A549 (cell line): ENCODE measurements around the gene SLC49A3. TPM values are rescaled to one million over a fixed set of nuclear protein-coding genes. Genes with fewer than 3 reads are reported as not detected.

Source experiments
- ATAC-seq, 2 experiments: fragments of 200-7000 bp in 1 of 2; fragments of >200 bp in 1 of 2; cut with Nextera tagmentation in 1 of 2; cut with Tn5 transposase in 1 of 2; 3 replicates each; pipeline versions ENCODE4 v1.8.0 to v1.9.1; 2018 to 2020; ENCODE audit warnings: mild to moderate bottlenecking in 1 of 2, moderate library complexity in 1 of 2
- CTCF ChIA-PET: fragments of 300-600 bp; sonication (Branson Sonifier 250); formaldehyde crosslinking; extraction: SDS; loops from one replicate; lab custom pipeline; 2021; ENCODE audit warnings: antibody characterized with exemption, inconsistent platforms; lab: Yijun Ruan, JAX
- POLR2A ChIA-PET: fragments of 350-600 bp; formaldehyde crosslinking; extraction: SDS; loops from one replicate; lab custom pipeline; 2021; ENCODE audit warnings: antibody characterized with exemption, inconsistent platforms; lab: Yijun Ruan, JAX
- DNase-seq, 2 experiments: peaks; one replicate each; pipeline versions ENCODE4 v3.0.0 to v3.0.0-alpha.2; 2011 to 2016; ENCODE audit warnings: low read depth in 1 of 2, low spot score in 1 of 2
- FAIRE-seq: peaks from 2 replicates; lab custom pipeline; 2011; peaks lifted over from hg19 to GRCh38; lab: Jason Lieb, UNC
- H3K27ac ChIP-seq, 2 experiments: fragments of >200 bp; sonication (Bioruptor Twin); formaldehyde crosslinking; 3 replicates each; pipeline ENCODE4 v1.5.1; 2016 to 2017
- H3K4me1 ChIP-seq: fragments of >200 bp; sonication (Bioruptor Twin); formaldehyde crosslinking; 3 replicates; pipeline ENCODE4 v1.6.1; 2016
- H3K4me2 ChIP-seq: fragments of >200 bp; sonication (Bioruptor Twin); formaldehyde crosslinking; 3 replicates; pipeline ENCODE4 v1.6.1; 2016
- H3K4me3 ChIP-seq: fragments of >200 bp; sonication (Bioruptor Twin); formaldehyde crosslinking; 3 replicates; pipeline ENCODE4 v1.5.1; 2016
- H3K9me3 ChIP-seq: fragments of >200 bp; sonication (Bioruptor Twin); formaldehyde crosslinking; 3 replicates; pipeline ENCODE4 v1.6.1; 2016
- BCL3 ChIP-seq: fragments of >200 bp; sonication (Bioruptor Twin); formaldehyde crosslinking; IDR thresholded peaks from 3 replicates; pipeline ENCODE4 v1.6.1; 2016
- CBX2 ChIP-seq: fragments of 200-600 bp; sonication (generic); IDR thresholded peaks from 2 replicates; pipeline ENCODE4 v1.6.1; 2016; ENCODE audit warnings: low read depth, mild to moderate bottlenecking, borderline replicate concordance
- CBX8 ChIP-seq: fragments of 200-600 bp; sonication (generic); IDR thresholded peaks from 2 replicates; pipeline ENCODE4 v1.6.1; 2016
- CEBPB ChIP-seq, 2 experiments: fragments of >200 bp in 1 of 2; sonication (Bioruptor Twin) in 1 of 2; formaldehyde crosslinking in 1 of 2; IDR thresholded peaks; 2 replicates each; pipeline ENCODE4 v1.6.1; 2012 to 2016
- CHD4 ChIP-seq: fragments of 200-600 bp; sonication (generic); IDR thresholded peaks from 2 replicates; pipeline ENCODE4 v1.6.1; 2016; ENCODE audit warnings: antibody characterized with exemption, mild to moderate bottlenecking, borderline replicate concordance
- CTCF ChIP-seq: fragments of >200 bp; sonication (Bioruptor Twin); formaldehyde crosslinking; IDR thresholded peaks from 3 replicates; pipeline ENCODE4 v1.5.1; 2016
- ELK1 ChIP-seq: fragments of 150-350 bp; IDR thresholded peaks from 2 replicates; pipeline ENCODE4 v1.6.1; 2014; ENCODE audit warnings: low read depth, mild to moderate bottlenecking, low read length
- FOSB ChIP-seq: fragments of 250-450 bp; sonication (Bioruptor Pico); IDR thresholded peaks from 2 replicates; pipeline ENCODE4 v1.5.0; 2020; ENCODE audit warnings: mild to moderate bottlenecking, moderate library complexity
- GATA3 ChIP-seq: IDR thresholded peaks from 2 replicates; pipeline ENCODE4 v1.6.1; 2012; ENCODE audit warnings: borderline replicate concordance
- HOXB13 ChIP-seq: fragments of 250-450 bp; sonication (Bioruptor Pico); IDR thresholded peaks from 2 replicates; pipeline ENCODE4 v1.5.0; 2020; ENCODE audit warnings: low read depth, mild to moderate bottlenecking, moderate library complexity
- JUN ChIP-seq, 2 experiments: fragments of >200 bp; sonication (Bioruptor Twin); formaldehyde crosslinking; IDR thresholded peaks; 2 replicates in 1 of 2; 3 replicates in 1 of 2; pipeline ENCODE4 v1.6.1; 2016 to 2017
- NR3C1 ChIP-seq: fragments of >200 bp; sonication (Bioruptor Twin); formaldehyde crosslinking; IDR thresholded peaks from 3 replicates; pipeline ENCODE4 v1.6.1; 2017
- POLR2AphosphoS2 ChIP-seq: conservative IDR thresholded peaks from 2 replicates; pipeline ENCODE4 v1.6.1; 2012; ENCODE audit warnings: low read length, improper control_type of control experiment, inconsistent platforms
- RNF2 ChIP-seq: fragments of 200-600 bp; sonication (generic); IDR thresholded peaks from 2 replicates; pipeline ENCODE4 v1.6.1; 2016; ENCODE audit warnings: low read depth, mild to moderate bottlenecking, antibody characterized with exemption, moderate library complexity, borderline replicate concordance
- SREBF2 ChIP-seq: fragments of 450-650 bp; IDR thresholded peaks from 2 replicates; pipeline ENCODE4 v1.6.1; 2014; ENCODE audit warnings: mild to moderate bottlenecking, moderate library complexity
- WGBS: methylation state at CpG from one replicate; pipeline ENCODE4 v1.1.6; 2017; ENCODE audit errors: missing lambda C conversion rate; 5-methylcytosine and 5-hydroxymethylcytosine counted together
- polyA plus RNA-seq, 4 experiments: library from polyadenylated mRNA; depleted of rRNA in 3 of 4; stranded (reverse); fragments of >200 nt; fragmentation: RNase III in 1 of 4; extraction: RNeasy Plus Mini Kit Qiagen cat#74134 plus additional on column Dnase treatment in 1 of 4; gene quantifications; 2 replicates in 3 of 4; 3 replicates in 1 of 4; pipeline ENCODE4 v1.2.3, GENCODE V29; 2011 to 2017
- TF ChIP-seq, protein P1 (sequence below): IDR thresholded peaks from 2 replicates; pipeline ENCODE4 v1.6.1; 2012; ENCODE audit warnings: low read depth, borderline replicate concordance
- TF ChIP-seq, protein P2 (sequence below): fragments of >200 bp; sonication (Bioruptor Twin); formaldehyde crosslinking; IDR thresholded peaks from 2 replicates; pipeline ENCODE4 v1.6.1; 2016

Gene SLC49A3
- polyA plus RNA-seq, 2 of the 4 experiments (the other 2 are of a cell fraction): 0.05 to 0.12 TPM

DNA sequence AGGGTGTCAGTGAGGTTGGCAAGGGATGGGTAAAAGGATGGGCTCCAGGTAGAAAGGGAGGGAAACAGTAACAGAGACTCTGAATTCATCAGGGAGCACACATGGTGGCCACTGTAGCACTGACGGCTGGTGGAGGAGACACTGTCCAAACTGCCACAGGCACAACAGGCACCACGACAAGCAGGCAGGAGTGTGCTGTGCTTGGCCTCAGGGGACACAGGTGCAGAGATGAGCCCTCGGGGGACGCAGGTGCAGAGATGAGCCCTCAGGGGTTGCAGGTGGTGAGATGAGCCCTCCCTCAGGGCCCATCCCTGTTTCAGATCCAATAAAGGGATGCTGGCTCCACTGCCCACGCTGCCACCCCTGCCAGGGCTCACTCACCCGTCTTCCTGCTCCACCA is 56.0 kb downstream of the SLC49A3 start (continued):
- TF ChIP-seq CTCF (no peak), CHD4 (no peak), NR3C1 (no peak), POLR2AphosphoS2 (no peak), CBX8 (no peak), CBX2 (no peak), RNF2 (no peak), JUN (IDR thresholded peaks at IDR 0.05) (no peak), SREBF2 (no peak)
- TF ChIP-seq, protein P1, sequence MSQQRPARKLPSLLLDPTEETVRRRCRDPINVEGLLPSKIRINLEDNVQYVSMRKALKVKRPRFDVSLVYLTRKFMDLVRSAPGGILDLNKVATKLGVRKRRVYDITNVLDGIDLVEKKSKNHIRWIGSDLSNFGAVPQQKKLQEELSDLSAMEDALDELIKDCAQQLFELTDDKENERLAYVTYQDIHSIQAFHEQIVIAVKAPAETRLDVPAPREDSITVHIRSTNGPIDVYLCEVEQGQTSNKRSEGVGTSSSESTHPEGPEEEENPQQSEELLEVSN: no peak
- TF ChIP-seq, protein P2, sequence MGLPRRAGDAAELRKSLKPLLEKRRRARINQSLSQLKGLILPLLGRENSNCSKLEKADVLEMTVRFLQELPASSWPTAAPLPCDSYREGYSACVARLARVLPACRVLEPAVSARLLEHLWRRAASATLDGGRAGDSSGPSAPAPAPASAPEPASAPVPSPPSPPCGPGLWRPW: no peak

GRCh38 chr4:632196-632790 is 56.7 kb downstream of the SLC49A3 start:
- Histone ChIP-seq H3K4me3 (no peak overlapping the region), H3K4me1 (no peaks in the 10 kb centered on the region), H3K27ac (no peak overlapping the region), H3K9me3 (no peaks in the 10 kb centered on the region), H3K4me2 (no peak overlapping the region)
- DNase-seq (no peak), FAIRE-seq (no peak), ATAC-seq (no peak)
- CTCF ChIA-PET: no interaction called here
- WGBS: 21% methylated on average over 5 of the region's 16 CpGs
- no peak for TF ChIP-seq ELK1
- TF ChIP-seq GATA3: no peak
- no peak for TF ChIP-seq HOXB13 (CRISPR knock-in tag)
- TF ChIP-seq FOSB (CRISPR knock-in tag): no peak
- TF ChIP-seq CEBPB (IDR thresholded peaks at IDR 0.05): no peak
- TF ChIP-seq BCL3: no peak
- POLR2A ChIA-PET: no interaction called here

Other genes with a start within 250 kb of the SLC49A3 start
- gene ZNF721, start 190.0 kb downstream of the SLC49A3 start, polyA plus RNA-seq (2011; rRNA removed): 13.6 and 19.7 TPM in 2 replicates
- 19.0 to 19.7 TPM (median 19.5 TPM) in 3 replicates for gene ZNF721, start 190.0 kb downstream of the SLC49A3 start, polyA plus RNA-seq (2017; fragmentation: RNase III; extraction: RNeasy Plus Mini Kit Qiagen cat#74134 plus additional on column Dnase treatment)
- 42.7 and 49.3 TPM in 2 replicates for gene PIGG, start 189.9 kb downstream of the SLC49A3 start, polyA plus RNA-seq (2011; rRNA removed)
- 25.6 to 28.2 TPM (median 27.5 TPM) in 3 replicates for gene PIGG, start 189.9 kb downstream of the SLC49A3 start, polyA plus RNA-seq (2017; fragmentation: RNase III; extraction: RNeasy Plus Mini Kit Qiagen cat#74134 plus additional on column Dnase treatment)
- not detected in 2 replicates for gene TMEM271, start 112.9 kb downstream of the SLC49A3 start, polyA plus RNA-seq (2011; rRNA removed)
- not detected in 3 replicates for gene TMEM271, start 112.9 kb downstream of the SLC49A3 start, polyA plus RNA-seq (2017; fragmentation: RNase III; extraction: RNeasy Plus Mini Kit Qiagen cat#74134 plus additional on column Dnase treatment)
- not detected in 2 replicates for gene PDE6B, start 63.6 kb downstream of the SLC49A3 start, polyA plus RNA-seq (2011; rRNA removed)
- 0.03 TPM in 1 of 3 replicates, not detected in the others for gene PDE6B, start 63.6 kb downstream of the SLC49A3 start, polyA plus RNA-seq (2017; fragmentation: RNase III; extraction: RNeasy Plus Mini Kit Qiagen cat#74134 plus additional on column Dnase treatment)
- gene ATP5ME, start 14.9 kb downstream of the SLC49A3 start, polyA plus RNA-seq (2011; rRNA removed): 198 and 214 TPM in 2 replicates
- gene ATP5ME, start 14.9 kb downstream of the SLC49A3 start, polyA plus RNA-seq (2017; fragmentation: RNase III; extraction: RNeasy Plus Mini Kit Qiagen cat#74134 plus additional on column Dnase treatment): 659 to 715 TPM (median 660 TPM) in 3 replicates
- 7.6 and 8.0 TPM in 2 replicates for gene MYL5, start 14.6 kb downstream of the SLC49A3 start, polyA plus RNA-seq (2011; rRNA removed)
- gene MYL5, start 14.6 kb downstream of the SLC49A3 start, polyA plus RNA-seq (2017; fragmentation: RNase III; extraction: RNeasy Plus Mini Kit Qiagen cat#74134 plus additional on column Dnase treatment): 8.3 to 9.4 TPM (median 8.9 TPM) in 3 replicates
- 21.0 and 21.7 TPM in 2 replicates for gene PCGF3, start 16.7 kb upstream of the SLC49A3 start, polyA plus RNA-seq (2011; rRNA removed)
- 14.2 to 17.8 TPM (median 15.9 TPM) in 3 replicates for gene PCGF3, start 16.7 kb upstream of the SLC49A3 start, polyA plus RNA-seq (2017; fragmentation: RNase III; extraction: RNeasy Plus Mini Kit Qiagen cat#74134 plus additional on column Dnase treatment)
- gene CPLX1, start 137.0 kb upstream of the SLC49A3 start, polyA plus RNA-seq (2011; rRNA removed): 0.08 and 0.19 TPM in 2 replicates
- gene CPLX1, start 137.0 kb upstream of the SLC49A3 start, polyA plus RNA-seq (2017; fragmentation: RNase III; extraction: RNeasy Plus Mini Kit Qiagen cat#74134 plus additional on column Dnase treatment): 0.14 to 0.57 TPM (median 0.22 TPM) in 3 replicates
- gene GAK, start 243.2 kb upstream of the SLC49A3 start, polyA plus RNA-seq (2011; rRNA removed): 13.8 and 15.3 TPM in 2 replicates
- 31.5 to 34.3 TPM (median 34.3 TPM) in 3 replicates for gene GAK, start 243.2 kb upstream of the SLC49A3 start, polyA plus RNA-seq (2017; fragmentation: RNase III; extraction: RNeasy Plus Mini Kit Qiagen cat#74134 plus additional on column Dnase treatment)
- gene TMEM175, start 243.3 kb upstream of the SLC49A3 start, polyA plus RNA-seq (2011; rRNA removed): 19.4 and 26.5 TPM in 2 replicates
- gene TMEM175, start 243.3 kb upstream of the SLC49A3 start, polyA plus RNA-seq (2017; fragmentation: RNase III; extraction: RNeasy Plus Mini Kit Qiagen cat#74134 plus additional on column Dnase treatment): 14.8 to 16.7 TPM (median 15.7 TPM) in 3 replicates